Measurements from ENCODE around the gene HLA-B.

- TF ChIP-seq CTCF (IDR thresholded peaks at IDR 0.05; ENCODE audit: low read length) (no peak), EZH2 (optimal IDR thresholded peaks at IDR 0.05; ENCODE audit: low read depth, low read length) (no peak)
Observed at GRCh38 chr6:31405996-31406395, 49.0 kb upstream of the HLA-B start.
